HG03045 (cell line): ENCODE results near the gene ANTKMT.
A peak's percentile ranks its signal among the peaks of the same experiment; 100 is the strongest.

ENCODE experiments used
- ATAC-seq: cut with Tn5 transposase; IDR thresholded peaks from one replicate; pipeline ENCODE4 v1.9.1; 2021; ENCODE audit warnings: mild to moderate bottlenecking, moderate library complexity; ENCODE audit not compliant: unreplicated experiment

Gene ANTKMT, protein sequence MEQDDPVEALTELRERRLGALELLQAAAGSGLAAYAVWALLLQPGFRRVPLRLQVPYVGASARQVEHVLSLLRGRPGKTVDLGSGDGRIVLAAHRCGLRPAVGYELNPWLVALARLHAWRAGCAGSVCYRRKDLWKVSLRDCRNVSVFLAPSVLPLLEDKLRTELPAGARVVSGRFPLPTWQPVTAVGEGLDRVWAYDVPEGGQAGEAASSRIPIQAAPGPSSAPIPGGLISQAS

DNA sequence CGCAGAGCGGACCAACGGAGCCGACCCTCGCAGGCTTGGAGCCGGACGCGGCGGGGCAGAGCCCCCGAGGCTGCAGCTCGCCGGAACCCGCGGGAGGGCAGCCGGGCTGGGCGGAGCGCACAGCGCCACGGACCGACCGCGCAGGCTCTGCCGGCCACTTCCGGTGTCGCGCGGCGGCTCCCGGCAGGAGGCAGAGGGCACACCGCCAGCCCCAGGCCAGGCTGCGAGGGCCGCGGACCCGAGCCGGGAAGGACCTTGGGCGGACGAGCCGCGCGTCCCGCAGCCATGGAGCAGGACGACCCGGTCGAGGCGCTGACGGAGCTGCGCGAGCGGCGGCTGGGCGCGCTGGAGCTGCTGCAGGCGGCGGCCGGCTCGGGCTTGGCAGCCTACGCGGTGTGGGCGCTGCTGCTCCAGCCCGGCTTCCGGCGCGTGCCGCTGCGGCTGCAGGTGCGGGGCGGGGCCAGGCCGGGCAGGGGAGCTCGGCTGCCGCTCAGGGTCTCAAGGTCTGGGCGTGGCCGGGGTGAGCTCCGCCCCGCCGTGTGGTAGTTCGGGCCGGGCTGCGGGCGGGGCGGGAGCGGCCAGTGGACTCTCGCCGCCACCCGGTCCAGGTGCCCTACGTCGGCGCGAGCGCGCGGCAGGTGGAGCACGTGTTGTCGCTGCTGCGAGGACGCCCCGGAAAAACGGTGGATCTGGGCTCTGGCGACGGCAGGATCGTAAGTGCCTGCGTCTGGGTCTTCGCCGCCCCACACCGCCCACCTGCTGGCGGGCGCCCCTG is at the start of gene ANTKMT:
ANTKMT (plus strand) TSS at position 157 of the 775 bp plus-strand sequence; CDS start at position 286, 129 bp downstream.
- ATAC-seq = peak; percentile 69

DNA sequence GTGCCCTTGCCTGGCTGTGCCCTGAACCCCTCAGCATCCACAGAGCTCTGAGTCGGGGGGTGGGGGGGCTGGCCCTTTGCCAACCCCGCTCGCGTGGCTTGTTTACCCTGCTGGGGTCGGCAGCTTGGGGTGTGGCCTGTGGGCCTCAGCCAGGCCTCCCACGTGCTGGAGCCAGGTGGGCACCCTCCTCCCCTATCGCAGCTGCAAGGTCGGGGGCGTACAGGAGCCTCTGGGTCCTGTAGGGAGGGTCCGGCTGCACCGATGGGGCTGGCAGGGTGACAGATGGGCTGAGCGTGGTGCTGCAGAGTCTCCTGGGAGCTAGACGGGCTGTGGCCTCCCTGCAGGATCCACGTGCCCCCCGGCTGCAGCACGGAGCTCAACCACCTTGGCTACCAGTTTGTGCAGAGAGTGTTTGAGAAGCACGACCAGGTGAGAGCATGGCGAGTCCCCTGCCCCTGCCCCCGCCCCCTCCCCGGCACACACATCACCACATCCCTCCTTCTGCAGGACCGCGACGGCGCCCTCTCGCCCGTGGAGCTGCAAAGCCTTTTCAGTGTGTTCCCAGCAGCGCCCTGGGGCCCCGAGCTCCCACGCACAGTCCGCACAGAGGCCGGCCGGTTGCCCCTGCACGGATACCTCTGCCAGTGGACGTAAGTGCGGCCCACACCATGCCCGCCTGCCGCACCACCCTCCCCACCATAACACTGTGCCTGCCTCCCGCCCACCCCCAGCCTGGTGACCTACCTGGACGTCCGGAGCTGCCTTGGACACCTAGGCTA is 49.4 kb upstream of the ANTKMT start:
- ATAC-seq = no peak

DNA sequence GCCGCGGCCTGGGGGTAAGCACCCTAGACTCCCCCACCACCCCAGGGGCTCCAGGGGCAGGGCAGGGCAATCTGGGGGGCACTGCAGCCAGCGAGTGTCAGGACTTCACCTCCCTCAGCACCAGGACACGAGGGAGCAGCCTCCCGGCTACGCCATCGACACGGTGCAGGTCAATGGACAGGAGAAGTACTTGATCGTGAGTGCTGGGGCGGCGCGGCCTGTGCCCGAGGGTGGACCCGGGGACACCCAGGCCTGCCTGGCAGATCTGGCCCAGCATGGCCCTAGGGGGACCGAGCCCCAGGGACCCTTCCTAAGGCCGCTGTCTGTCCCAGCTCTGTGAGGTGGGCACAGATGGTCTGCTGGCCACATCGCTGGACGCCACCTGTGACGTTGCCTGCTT is 48.6 kb upstream of the ANTKMT start:
- no peak for ATAC-seq

DNA sequence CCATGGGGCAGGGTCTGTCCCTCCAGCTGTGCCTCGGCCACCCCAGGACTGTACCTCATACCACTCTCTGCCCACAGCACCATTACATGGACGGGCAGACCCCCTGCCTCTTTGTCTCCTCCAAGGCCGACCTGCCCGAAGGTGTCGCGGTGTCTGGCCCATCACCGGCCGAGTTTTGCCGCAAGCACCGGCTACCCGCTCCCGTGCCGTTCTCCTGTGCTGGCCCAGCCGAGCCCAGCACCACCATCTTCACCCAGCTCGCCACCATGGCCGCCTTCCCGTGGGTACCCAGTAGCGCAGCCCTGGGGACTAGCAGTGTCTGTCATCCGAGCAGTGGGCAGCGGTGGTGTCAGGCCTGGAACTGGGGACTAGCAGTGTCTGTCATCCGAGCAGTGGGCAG is 48.1 kb upstream of the ANTKMT start:
- ATAC-seq = no peak

DNA sequence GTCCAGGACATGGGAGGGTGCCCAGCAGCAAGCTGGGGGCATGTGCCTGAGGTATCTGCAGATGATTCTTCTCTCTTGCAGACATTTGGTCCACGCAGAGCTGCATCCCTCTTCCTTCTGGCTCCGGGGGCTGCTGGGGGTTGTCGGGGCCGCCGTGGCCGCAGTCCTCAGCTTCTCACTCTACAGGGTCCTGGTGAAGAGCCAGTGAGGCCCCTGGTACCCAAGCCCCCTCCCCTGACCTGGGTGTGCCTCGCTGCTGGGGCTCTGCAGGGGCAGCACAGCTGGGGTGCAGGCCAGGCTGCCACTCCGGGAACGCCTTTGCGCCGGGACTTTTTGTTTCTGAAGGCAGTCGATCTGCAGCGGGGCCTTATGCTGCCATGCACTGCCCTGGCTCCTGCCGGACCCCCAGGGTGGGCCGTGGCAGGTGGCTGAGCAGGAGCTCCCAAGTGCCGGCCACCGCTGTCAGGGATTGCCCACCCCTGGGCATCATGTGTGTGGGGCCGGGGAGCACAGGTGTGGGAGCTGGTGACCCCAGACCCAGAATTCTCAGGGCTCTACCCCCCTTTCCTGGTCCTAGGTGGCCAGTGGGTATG is 47.5 kb upstream of the ANTKMT start:
- ATAC-seq = no peak

DNA sequence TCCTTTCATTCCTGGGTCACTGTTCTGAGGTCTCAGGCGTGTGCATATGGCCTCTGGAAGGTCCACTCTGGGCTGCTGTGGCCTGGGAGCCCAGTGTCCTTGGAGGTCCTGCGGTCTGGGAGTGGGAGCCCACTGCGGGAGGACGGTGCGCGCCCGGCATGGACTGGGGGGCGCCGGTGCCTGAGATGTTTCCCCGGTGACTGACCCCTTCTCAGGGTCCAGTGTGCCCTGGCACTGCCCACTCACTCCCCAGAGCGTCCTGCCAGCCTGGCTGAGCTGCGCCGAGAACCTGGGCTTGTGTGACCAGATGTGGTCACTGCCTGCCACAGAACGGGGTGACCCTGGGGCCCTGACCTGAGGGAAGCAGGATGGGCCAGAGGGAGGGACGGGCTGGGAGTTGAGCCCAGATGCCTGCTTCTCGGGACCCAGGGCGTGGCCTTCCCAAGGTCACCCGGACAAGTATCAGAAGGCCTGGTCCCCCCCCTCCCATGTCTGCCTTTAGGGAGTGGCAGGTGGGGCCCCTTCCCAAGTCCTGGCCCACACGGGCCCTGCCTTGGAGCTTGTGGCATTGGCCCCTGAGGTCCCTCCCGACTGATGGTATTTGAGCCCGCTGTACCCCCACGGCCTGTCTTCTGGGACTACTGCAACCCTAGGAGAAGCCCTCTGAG is 46.6 kb upstream of the ANTKMT start:
- no peak for ATAC-seq

DNA sequence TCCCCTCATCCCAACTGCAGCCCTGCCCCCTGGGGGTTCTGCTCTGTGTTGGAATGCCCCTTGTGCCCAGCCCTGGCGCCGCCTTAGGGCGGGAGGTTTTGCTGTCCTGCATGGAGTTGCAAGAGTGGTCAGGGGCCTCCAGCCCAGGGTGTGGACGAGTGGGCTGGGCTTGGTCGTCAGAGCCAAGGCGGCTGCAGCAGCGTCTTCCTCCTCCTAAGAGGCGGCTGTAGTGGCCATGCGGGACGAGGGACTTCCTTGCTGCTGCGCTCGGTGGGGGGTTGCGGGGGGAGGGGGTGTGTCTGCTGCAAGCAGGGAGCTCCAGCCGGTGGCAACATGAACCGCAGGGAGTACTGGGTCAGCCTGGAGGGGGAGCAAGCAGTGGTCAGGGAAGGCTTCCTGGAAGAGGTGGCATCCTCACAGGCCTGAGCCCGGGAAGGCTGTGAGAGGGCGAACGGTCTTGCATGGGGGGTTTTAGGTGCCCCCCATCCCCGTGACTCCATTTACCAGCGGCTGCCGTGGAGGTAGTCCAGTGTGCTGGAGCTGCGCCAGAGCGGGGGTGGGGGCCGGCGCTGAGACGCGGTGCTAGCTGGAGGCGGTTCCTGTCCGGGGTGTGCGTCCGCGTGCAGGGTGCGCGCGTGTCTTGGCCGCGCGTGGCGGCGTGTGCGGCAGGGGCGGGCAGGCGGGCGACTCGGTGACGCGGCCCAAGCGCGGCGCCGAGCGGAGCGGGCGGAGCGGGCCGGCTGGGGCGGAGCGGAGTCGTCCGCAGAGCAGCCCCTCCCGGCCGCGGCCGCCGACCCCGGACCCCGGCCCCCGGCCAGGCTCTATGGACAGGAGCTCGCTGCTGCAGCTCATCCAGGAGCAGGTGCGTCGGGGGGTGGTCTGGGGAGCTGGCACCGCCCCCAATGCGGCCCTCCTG is 45.7 kb upstream of the ANTKMT start, which contains the start of gene RHBDL1:
RHBDL1 (plus strand) TSS at position 704 of the 916 bp plus-strand sequence; CDS start at position 824, 120 bp downstream.
- ATAC-seq = no peak

DNA sequence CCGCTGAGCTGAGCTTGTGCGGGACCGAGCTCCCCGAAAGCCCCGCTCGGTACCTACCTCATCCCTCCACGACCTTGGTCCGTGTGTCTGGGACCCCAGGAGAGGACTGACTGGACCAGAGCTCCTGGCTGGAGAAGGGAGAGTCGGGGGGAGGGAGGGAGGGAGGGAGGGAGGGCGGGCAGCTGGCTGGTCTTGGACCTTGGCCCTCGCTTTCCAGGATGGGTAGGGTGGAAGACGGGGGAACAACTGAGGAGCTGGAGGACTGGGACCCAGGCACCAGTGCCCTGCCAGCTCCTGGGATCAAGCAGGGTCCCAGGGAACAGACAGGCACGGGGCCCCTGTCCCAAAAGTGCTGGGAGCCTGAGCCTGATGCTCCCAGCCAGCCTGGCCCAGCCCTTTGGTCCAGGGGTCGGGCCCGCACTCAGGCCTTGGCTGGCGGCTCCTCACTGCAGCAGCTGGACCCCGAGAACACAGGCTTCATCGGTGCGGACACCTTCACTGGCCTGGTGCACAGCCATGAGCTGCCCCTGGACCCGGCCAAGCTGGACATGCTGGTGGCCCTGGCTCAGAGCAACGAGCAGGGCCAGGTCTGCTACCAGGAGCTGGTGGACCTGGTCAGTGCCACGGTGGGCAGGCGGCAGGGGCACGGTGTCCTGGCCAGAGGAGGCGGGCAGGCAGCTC is 44.9 kb upstream of the ANTKMT start:
- no peak for ATAC-seq

DNA sequence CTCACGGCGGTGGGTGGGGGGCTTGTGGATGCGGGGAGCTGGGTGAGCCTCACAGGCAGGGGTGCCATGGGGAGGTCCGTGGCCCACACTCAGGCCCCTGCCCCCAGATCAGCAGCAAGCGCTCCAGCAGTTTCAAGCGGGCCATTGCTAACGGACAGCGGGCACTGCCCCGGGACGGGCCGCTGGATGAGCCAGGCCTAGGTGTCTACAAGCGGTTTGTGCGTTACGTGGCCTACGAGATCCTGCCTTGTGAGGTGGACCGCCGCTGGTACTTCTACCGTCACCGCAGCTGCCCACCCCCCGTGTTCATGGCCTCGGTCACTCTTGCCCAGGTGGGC is 44.4 kb upstream of the ANTKMT start:
- no peak for ATAC-seq

DNA sequence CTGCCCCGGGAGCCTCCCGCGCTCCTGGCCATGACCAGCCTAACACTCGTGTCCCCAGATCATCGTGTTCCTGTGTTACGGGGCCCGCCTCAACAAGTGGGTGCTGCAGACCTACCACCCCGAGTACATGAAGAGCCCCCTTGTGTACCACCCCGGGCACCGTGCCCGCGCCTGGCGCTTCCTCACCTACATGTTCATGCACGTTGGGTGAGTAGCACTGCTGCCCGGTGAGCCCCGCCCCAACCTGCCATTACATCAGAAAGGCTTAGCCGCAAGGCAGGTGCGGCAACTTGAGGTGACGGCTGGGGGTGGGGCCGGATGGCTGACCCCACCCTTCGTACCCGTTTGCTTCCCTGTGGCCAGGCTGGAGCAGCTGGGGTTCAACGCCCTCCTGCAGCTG is 44.0 kb upstream of the ANTKMT start:
- no peak for ATAC-seq

DNA sequence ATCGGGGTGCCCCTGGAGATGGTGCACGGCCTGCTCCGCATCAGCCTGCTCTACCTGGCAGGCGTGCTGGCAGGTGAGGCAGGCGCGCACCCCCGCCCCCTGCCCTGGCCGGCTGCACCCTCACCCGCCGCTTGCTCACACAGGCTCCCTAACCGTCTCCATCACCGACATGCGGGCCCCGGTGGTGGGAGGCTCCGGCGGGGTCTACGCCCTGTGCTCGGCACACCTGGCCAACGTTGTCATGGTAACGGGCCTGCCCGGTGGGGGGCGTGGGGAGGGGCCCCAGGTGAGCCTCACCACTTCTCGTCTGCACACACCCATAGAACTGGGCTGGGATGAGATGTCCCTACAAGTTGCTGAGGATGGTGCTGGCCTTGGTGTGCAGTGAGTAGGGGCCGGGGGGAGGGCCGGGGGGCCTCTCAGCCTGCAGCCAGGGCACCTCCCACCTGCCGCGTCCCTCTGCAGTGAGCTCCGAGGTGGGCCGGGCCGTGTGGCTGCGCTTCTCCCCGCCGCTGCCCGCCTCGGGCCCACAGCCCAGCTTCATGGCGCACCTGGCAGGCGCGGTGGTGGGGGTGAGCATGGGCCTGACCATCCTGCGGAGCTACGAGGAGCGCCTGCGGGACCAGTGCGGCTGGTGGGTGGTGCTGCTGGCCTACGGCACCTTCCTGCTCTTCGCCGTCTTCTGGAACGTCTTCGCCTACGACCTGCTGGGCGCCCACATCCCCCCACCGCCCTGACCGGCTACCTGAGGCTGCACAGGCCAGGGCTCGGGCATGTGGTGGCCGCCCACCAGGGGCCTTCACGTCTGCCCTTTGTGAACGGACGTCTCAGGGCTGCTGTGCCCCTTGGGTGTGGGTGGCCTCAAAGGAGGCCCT is 43.4 kb upstream of the ANTKMT start:
- ATAC-seq = no peak

DNA sequence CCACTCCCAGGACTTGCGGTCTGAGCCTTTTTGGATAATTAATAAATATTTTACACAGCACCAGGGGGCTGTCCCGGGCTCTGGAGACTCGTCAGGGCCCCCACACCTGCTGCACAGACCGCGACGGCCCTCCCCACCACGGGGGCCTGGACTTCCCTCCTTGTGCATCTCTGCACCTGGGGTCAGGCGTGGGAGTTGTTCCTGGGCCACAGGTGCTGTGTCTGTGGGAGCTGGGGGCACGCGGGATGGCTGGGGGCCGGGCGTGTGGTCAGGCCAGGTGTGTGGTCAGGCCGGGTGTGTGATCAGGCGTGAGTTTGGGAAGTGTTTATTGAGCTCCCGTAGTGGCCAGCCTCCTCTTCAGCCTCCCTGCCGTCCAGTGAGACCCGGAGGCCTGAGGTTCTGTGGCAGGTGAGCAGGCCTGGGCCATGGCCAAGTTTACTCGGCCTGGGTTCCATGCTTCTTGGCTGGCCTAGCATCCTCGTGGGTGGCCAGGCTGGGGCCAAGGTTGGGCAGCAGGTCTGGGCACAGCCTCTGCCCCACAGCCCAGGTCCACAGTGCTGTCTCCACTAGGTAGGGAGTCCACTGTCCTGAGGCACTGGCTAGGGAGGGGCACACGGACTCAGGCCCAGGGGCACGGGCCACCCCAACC is 42.6 kb upstream of the ANTKMT start:
- ATAC-seq = no peak

DNA sequence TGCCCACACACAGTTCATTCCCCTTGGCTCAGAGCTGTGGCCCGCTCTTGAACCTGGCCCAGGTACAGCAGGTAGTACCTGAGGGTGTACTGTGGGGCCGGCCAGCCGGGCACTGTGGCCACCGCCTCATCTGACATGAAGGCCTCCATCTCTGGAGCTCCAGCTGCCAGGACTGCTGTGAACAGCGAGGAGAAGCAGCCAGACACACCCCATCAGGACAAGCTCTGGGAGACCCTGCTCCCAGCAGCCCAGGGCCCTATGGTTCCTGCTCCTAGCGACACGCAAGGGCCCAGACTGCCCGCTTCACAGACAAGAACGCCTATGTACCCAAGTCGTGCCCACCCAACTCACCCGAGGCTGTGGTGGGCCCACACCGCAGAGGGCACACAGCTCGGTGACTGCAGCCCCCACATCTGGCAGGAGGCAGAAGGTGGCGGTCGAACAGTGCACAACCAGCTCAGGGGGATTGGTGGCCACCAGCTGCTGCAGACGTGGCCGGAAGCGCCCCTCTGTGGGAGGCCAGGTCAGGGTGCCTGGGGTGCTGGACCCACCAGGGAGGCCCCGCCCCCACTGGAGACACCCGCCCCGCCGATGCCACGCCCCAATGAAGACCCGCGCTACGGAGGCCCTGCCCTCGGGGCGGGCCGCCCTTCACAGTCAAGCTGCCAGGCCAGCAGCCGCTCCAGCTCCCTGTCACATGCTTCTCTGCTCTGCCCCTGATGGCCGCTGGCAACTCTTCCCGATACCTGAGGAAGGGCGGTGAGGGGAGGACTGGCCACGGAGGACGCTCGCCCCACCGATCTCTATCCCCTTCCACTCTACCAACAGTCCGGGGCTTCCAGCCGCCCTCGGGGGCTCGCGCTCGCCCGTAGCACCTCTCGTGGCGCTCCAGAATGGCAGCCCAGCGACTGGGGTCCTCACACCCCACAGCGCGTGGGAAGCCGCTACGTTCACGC is 41.8 kb upstream of the ANTKMT start:
- no peak for ATAC-seq

DNA sequence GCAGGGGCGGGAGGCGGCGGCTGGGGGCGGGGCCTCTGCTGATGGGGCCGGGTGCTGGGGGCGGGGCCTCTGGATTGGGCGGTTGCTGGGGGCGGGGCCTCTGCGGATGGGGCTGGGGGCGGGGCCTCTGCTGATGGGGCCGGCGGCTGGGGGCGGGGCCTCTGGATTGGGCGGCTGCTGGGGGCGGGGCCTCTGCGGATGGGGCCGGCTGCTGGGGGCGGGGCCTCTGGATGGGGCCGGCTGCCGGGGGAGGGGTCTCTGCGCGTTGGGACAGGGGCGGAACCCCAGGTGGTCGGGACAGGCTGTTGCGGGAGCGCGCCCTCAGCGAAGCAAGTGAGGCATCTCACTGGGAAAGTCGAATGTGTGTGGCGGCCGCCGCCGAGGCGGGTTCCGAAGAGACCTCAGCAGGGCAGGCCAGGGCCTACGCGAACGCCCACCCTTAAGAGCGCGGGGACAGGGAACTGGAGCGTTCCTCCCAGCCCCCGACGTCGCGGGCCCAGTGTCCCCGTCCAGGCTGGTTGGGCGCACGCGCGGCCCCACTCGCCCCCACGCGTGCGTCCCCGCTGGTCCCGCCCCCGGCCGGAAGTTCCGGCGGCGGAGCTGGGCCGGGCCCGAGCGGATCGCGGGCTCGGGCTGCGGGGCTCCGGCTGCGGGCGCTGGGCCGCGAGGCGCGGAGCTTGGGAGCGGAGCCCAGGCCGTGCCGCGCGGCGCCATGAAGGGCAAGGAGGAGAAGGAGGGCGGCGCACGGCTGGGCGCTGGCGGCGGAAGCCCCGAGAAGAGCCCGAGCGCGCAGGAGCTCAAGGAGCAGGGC is 40.9 kb upstream of the ANTKMT start, which contains the start of gene STUB1:
STUB1 (plus strand) TSS at position 597 of the 811 bp plus-strand sequence; CDS start at position 713, 116 bp downstream.
- ATAC-seq = peak; percentile 37

DNA sequence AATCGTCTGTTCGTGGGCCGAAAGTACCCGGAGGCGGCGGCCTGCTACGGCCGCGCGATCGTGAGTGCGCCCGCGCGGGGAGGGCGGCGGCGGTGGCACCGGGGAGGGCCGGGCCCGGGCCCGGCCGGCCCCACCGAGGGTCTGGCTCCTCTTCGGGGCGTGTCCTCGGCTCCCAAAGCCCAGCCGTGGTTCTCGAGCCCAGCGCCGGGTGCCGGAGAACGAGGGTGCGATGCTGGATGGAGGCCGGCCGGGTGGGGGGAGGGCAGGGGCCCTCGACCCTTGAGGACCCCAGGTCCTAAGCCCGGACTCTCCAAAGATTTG is 40.4 kb upstream of the ANTKMT start:
- ATAC-seq = no peak
